ENCODE results near the gene CHAMP1. TPM values are rescaled to one million over a fixed set of nuclear protein-coding genes. Genes with fewer than 3 reads are reported as not detected.

Gene CHAMP1
- total and polyA plus RNA-seq, 3 donors from 2014 or later = 15.0 to 21.7 (median 19.2) TPM

DNA sequence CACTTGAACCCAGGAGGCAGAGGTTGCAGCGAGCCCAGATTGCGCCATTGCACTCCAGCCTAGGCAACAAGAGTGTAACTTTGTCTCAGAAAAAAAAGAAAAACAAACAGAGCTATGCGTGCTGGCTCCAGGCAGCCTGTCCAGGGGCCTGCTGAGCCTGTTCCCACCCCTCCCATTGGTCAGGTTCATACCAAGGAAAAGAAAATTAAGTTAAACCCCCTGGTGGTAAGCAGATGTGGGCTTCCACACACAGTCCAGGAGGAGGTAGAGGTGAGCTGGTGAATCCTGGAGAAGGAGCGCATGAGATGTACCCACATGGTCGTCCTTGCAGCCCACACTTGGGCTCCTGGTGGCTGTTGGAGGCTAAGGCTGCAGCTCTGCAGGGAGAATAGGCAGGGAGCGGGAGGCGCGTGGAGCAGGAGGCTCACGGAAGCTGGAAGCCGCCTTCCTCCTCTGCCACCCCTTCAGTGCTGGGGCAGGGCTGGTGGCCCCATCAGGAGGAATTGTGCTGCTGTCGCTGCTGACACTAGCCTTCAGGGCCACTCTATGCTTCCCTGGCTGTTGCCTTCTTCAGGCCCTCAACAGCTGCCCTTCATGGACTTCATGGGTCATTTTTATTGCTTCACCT is 10.5 kb upstream of the CHAMP1 start:
- intact Hi-C loops (cut with DNase I; ENCODE audit: low total_unique reads) = no loop called here
- H3K27ac ChIP-seq = no peak overlapping the region
- no peaks in the 10 kb centered on the region for H3K4me1 ChIP-seq
- H3K9me3 ChIP-seq = no peaks in the 10 kb centered on the region
- H3K36me3 ChIP-seq (ENCODE audit: low read depth, missing control alignments) = no peaks in the 10 kb centered on the region
- no peak overlapping the region for H3K4me3 ChIP-seq
- 87 to 92% methylated on average over 11 of the region's 11 CpGs for WGBS, 2 donors
- no peak for TF ChIP-seq POLR2A (IDR thresholded peaks at IDR 0.05)
- TF ChIP-seq, protein P1, sequence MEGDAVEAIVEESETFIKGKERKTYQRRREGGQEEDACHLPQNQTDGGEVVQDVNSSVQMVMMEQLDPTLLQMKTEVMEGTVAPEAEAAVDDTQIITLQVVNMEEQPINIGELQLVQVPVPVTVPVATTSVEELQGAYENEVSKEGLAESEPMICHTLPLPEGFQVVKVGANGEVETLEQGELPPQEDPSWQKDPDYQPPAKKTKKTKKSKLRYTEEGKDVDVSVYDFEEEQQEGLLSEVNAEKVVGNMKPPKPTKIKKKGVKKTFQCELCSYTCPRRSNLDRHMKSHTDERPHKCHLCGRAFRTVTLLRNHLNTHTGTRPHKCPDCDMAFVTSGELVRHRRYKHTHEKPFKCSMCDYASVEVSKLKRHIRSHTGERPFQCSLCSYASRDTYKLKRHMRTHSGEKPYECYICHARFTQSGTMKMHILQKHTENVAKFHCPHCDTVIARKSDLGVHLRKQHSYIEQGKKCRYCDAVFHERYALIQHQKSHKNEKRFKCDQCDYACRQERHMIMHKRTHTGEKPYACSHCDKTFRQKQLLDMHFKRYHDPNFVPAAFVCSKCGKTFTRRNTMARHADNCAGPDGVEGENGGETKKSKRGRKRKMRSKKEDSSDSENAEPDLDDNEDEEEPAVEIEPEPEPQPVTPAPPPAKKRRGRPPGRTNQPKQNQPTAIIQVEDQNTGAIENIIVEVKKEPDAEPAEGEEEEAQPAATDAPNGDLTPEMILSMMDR (IDR thresholded peaks at IDR 0.05) = no peak
- no peak for DNase-seq
- H3K27me3 ChIP-seq = no peaks in the 10 kb centered on the region

DNA sequence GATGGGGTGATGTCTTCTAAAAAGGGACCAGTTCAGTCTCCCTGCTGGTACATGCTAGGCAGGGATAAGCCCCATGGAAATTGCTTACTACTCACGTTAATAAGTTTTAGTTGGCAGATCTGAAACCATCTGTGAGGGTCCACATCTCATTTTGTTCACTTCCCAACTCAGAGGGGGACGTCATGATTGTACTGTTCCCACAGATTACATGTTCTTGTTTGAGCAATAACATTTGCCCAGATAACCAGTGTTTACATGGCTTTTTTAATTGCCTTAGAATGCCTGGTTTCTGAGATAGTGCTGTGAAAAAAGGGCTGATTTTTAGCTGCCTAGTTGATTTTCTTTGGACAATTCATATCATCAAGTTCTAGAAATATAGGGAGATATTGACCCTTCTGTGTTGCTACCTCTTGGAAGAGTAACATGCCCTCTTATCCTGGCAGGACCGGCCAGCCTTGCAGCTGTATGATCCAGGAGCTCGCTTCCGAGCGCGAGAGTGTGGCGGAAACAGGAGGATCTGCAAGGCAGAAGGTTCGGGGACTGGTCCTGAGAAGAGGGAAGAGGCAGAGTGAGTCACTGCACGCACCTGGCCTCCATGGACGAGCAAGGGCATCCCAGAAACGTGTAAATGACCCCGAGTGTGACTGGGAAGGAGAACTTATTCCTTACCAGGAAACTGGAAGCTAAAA is 9.8 kb upstream of the CHAMP1 start:
- Histone ChIP-seq H3K4me3 (no peak overlapping the region), H3K27me3 (no peaks in the 10 kb centered on the region), H3K4me1 (no peaks in the 10 kb centered on the region), H3K36me3 (ENCODE audit: low read depth, missing control alignments) (no peaks in the 10 kb centered on the region), H3K27ac (no peak overlapping the region), H3K9me3 (no peaks in the 10 kb centered on the region)
- no peak for DNase-seq
- WGBS, 2 donors = 90% methylated on average over 13 of the region's 13 CpGs
- intact Hi-C loops (cut with DNase I; ENCODE audit: low total_unique reads) = no loop called here
- no peak for TF ChIP-seq POLR2A (IDR thresholded peaks at IDR 0.05)
- TF ChIP-seq, protein P1 (IDR thresholded peaks at IDR 0.05) = no peak

DNA sequence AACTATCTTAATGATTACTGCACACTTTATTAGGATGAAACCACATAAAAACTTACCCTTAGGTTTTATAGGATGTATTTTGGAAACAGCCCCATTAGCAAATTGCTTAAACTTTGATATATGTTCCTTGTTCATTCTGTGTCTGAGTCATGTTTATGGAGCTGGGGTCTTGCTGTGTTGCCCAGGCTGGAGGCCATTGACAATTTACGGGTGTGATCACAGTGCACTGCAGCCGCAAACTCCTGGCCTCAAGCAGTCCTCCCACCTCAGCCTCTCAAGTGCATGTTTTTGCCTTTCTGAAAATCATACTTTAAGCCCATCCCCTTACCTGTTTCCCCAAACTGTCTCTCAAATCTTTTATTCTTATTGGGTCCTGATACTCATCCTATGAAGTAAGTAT is 5.2 kb upstream of the CHAMP1 start:
- no peak overlapping the region for H3K4me3 ChIP-seq
- no peak overlapping the region for H3K27ac ChIP-seq
- H3K36me3 ChIP-seq (ENCODE audit: low read depth, missing control alignments) = no peaks in the 10 kb centered on the region
- no peaks in the 10 kb centered on the region for H3K27me3 ChIP-seq
- H3K9me3 ChIP-seq = no peaks in the 10 kb centered on the region
- 83 to 94% methylated on average over 2 of the region's 2 CpGs for WGBS, 2 donors
- intact Hi-C loops (cut with DNase I; ENCODE audit: low total_unique reads) = no loop called here
- H3K4me1 ChIP-seq = peaks cover 5% of the 10 kb centered on the region
- DNase-seq = no peak
- TF ChIP-seq POLR2A (IDR thresholded peaks at IDR 0.05) = no peak
- TF ChIP-seq, protein P1 (IDR thresholded peaks at IDR 0.05) = no peak

DNA sequence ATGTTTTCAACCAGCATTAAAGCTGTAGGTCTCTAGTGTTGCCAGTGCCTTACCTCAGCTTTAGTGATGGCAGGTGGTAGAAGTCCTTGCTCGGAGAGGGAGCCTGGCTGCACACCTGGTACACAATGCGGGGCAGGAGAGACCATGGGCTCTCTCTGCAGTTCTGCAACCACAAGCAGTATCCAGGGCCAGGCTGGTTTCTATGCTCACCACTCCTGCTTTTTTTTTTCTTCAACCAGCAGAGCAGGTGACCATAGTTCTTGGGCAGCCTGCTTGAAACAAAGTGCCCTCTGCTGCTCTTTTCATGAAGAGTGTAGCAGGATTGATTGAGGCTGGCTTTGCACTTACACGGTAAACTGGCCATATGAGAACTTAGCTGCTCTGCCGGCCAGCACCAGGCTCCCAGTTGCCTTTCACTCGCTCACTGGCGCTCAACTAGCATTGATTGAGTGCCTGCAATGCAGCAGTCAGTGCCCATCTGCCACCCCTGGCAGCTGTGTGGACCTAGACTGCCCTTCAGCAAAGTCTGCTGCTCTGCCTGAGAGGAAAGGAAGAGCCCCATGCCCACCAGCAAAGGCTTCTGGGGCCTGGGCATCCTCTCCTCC is 4.4 kb upstream of the CHAMP1 start:
- Histone ChIP-seq H3K4me1 (peaks cover 5% of the 10 kb centered on the region), H3K36me3 (ENCODE audit: low read depth, missing control alignments) (no peaks in the 10 kb centered on the region), H3K27me3 (no peaks in the 10 kb centered on the region), H3K27ac (no peak overlapping the region), H3K9me3 (no peaks in the 10 kb centered on the region), H3K4me3 (no peak overlapping the region)
- no peak for DNase-seq
- WGBS, 2 donors = 84 to 93% methylated on average over 6 of the region's 6 CpGs
- intact Hi-C loops (cut with DNase I; ENCODE audit: low total_unique reads) = no loop called here
- TF ChIP-seq, protein P1 (IDR thresholded peaks at IDR 0.05) = no peak
- no peak for TF ChIP-seq POLR2A (IDR thresholded peaks at IDR 0.05)
